CD14-positive monocyte (primary cell): Measurements from ENCODE around the gene SLC38A8. TPM values are rescaled to one million over a fixed set of nuclear protein-coding genes. Genes with fewer than 3 reads are reported as not detected.
A peak's percentile ranks its signal among the peaks of the same experiment; 100 is the strongest.

Experiments
- DNase-seq, 3 donors: peaks; one replicate each; pipeline ENCODE4 v3.0.0-alpha.2; 2011 to 2022
- H2AFZ ChIP-seq: 2 replicates; pipeline ENCODE4 v1.6.0; 2012; ENCODE audit warnings: mild to moderate bottlenecking, low read depth, low read length, inconsistent platforms; ENCODE audit not compliant: insufficient read depth, poor library complexity, severe bottlenecking
- H3K27ac ChIP-seq, 2 donors: 1 replicate in 1 of 2; 2 replicates in 1 of 2; pipeline ENCODE4 v1.5.1; 2012 to 2013; ENCODE audit warnings: low read length in 2 of 2, control low read depth in 1 of 2, inconsistent platforms in 1 of 2, low read depth in 1 of 2, mild to moderate bottlenecking in 1 of 2
- H3K27me3 ChIP-seq, 2 donors: one replicate each; pipeline versions ENCODE4 v1.6.0 to v1.6.1; 2011 to 2013; ENCODE audit warnings: low read length in 2 of 2; ENCODE audit not compliant: control insufficient read depth in 2 of 2, insufficient read depth in 2 of 2
- H3K36me3 ChIP-seq, 2 donors: replicated peaks in 1 of 2; 1 replicate in 1 of 2; 2 replicates in 1 of 2; pipeline versions ENCODE4 v1.5.1 to v1.6.1; 2012 to 2013; ENCODE audit warnings: low read length in 2 of 2, control low read depth in 1 of 2, inconsistent platforms in 1 of 2, mild to moderate bottlenecking in 1 of 2; ENCODE audit not compliant: insufficient read depth in 2 of 2, control insufficient read depth in 1 of 2
- H3K4me1 ChIP-seq, 2 donors: 1 replicate in 1 of 2; 2 replicates in 1 of 2; pipeline versions ENCODE4 v1.5.1 to v1.6.1; 2012 to 2013; ENCODE audit warnings: low read length in 2 of 2, control low read depth in 1 of 2, inconsistent platforms in 1 of 2, mild to moderate bottlenecking in 1 of 2, moderate library complexity in 1 of 2; ENCODE audit not compliant: insufficient read depth in 2 of 2, control insufficient read depth in 1 of 2
- H3K4me2 ChIP-seq: replicated peaks from 2 replicates; pipeline ENCODE3; 2012; ENCODE audit warnings: low read length, moderate library complexity, mild to moderate bottlenecking; ENCODE audit not compliant: poor library complexity, severe bottlenecking; ENCODE audit errors: extremely low read depth
- H3K4me3 ChIP-seq, 3 experiments: fragments of 200-600 bp in 1 of 3; sonication (generic) in 1 of 3; replicated peaks in 1 of 3; 1 replicate in 2 of 3; 2 replicates in 1 of 3; pipeline ENCODE4 v1.5.1; 2011 to 2013; ENCODE audit warnings: low read length in 3 of 3, mild to moderate bottlenecking in 3 of 3, control low read depth in 2 of 3, low read depth in 2 of 3, inconsistent platforms in 1 of 3, moderate library complexity in 1 of 3
- H3K79me2 ChIP-seq: 2 replicates; pipeline ENCODE4 v1.6.0; 2012; ENCODE audit warnings: mild to moderate bottlenecking, control low read depth, inconsistent platforms, low read length, moderate library complexity; ENCODE audit not compliant: insufficient read depth
- H3K9ac ChIP-seq: 2 replicates; pipeline ENCODE4 v1.6.0; 2017; ENCODE audit warnings: low read length, mild to moderate bottlenecking; ENCODE audit not compliant: insufficient read depth, poor library complexity, severe bottlenecking
- H3K9me3 ChIP-seq, 2 donors: replicated peaks in 1 of 2; 1 replicate in 1 of 2; 2 replicates in 1 of 2; pipeline versions ENCODE4 v1.5.1 to v1.6.1; 2012 to 2013; ENCODE audit warnings: low read length in 2 of 2, control low read depth in 1 of 2; ENCODE audit not compliant: control insufficient read depth in 1 of 2, insufficient read depth in 1 of 2
- H4K20me1 ChIP-seq: 2 replicates; pipeline ENCODE4 v1.6.0; 2012; ENCODE audit warnings: mild to moderate bottlenecking, low read length, control low read depth, moderate library complexity; ENCODE audit not compliant: insufficient read depth
- H3K27ac Mint-ChIP-seq, 7 donors: one replicate each; pipeline ENCODE4 v1.8.0; 2020; ENCODE audit warnings: mild to moderate bottlenecking in 7 of 7, mixed read lengths in 7 of 7, moderate library complexity in 6 of 7, inconsistent platforms in 2 of 7
- H3K27me3 Mint-ChIP-seq, 3 donors: one replicate each; pipeline ENCODE4 v1.8.0; 2021 to 2022; ENCODE audit warnings: low read depth in 3 of 3, mild to moderate bottlenecking in 3 of 3, mixed read lengths in 3 of 3, moderate library complexity in 3 of 3, inconsistent platforms in 1 of 3
- H3K36me3 Mint-ChIP-seq, 2 donors: one replicate each; pipeline ENCODE4 v1.8.0; 2020; ENCODE audit warnings: mixed read lengths in 2 of 2, inconsistent platforms in 1 of 2, mild to moderate bottlenecking in 1 of 2
- H3K4me1 Mint-ChIP-seq: one replicate; pipeline ENCODE4 v1.8.0; 2020; ENCODE audit warnings: mild to moderate bottlenecking, mixed read lengths
- H3K4me3 Mint-ChIP-seq, 2 donors: one replicate each; pipeline ENCODE4 v1.8.0; 2020; ENCODE audit warnings: mild to moderate bottlenecking in 2 of 2, mixed read lengths in 2 of 2, moderate library complexity in 1 of 2
- H3K9me3 Mint-ChIP-seq, 7 donors: one replicate each; pipeline ENCODE4 v1.8.0; 2020 to 2022; ENCODE audit warnings: mixed read lengths in 7 of 7, mild to moderate bottlenecking in 6 of 7, moderate library complexity in 6 of 7, inconsistent platforms in 2 of 7
- CTCF ChIP-seq: fragments of 200-600 bp; IDR thresholded peaks from one replicate; pipeline ENCODE4 v1.8.0; 2022; ENCODE audit warnings: antibody characterized with exemption, mild to moderate bottlenecking
- WGBS: methylation state at CpG from one replicate; pipeline ENCODE4 v1.1.5; 2013; ENCODE audit warnings: missing lambda C conversion rate; ENCODE audit not compliant: insufficient coverage; 5-methylcytosine and 5-hydroxymethylcytosine counted together
- intact Hi-C, 2 donors: fragments of 100-400 bp; cut with micrococcal nuclease; formaldehyde crosslinking; loops; one replicate each; pipeline versions ENCODE4 v1.15.0 to v1.15.1; 2023
- polyA plus RNA-seq, 3 donors: library from polyadenylated mRNA; depleted of rRNA in 1 of 3; unstranded in 2 of 3; stranded (reverse) in 1 of 3; fragments of 300-500 nt in 2 of 3; fragments of >200 nt in 1 of 3; fragmentation: Illumina TruSeq in 2 of 3; gene quantifications; 1 replicate in 2 of 3; 2 replicates in 1 of 3; pipeline ENCODE4 v1.2.3, GENCODE V29; 2012 to 2021

The SLC38A8 gene
- polyA plus RNA-seq, 3 donors, result not detected

- no peak overlapping the region for H3K9ac ChIP-seq
- H3K4me2 ChIP-seq, result peak overlapping the region; percentile 54
- no peak overlapping the region for H3K4me3 ChIP-seq
- H3K79me2 ChIP-seq, result no peaks in the 10 kb centered on the region
- no peaks in the 10 kb centered on the region for H3K4me1 ChIP-seq
- no peaks in the 10 kb centered on the region for H3K36me3 ChIP-seq
- no peak for TF ChIP-seq CTCF
- WGBS, result 3% methylated on average over 65 of the region's 87 CpGs
- H4K20me1 ChIP-seq, result no peaks in the 10 kb centered on the region
- H3K36me3 Mint-ChIP-seq, result peaks cover 2 to 10% of the 10 kb centered on the region in 2 donors
- H3K4me1 Mint-ChIP-seq, result peaks cover 2% of the 10 kb centered on the region
- no peak overlapping the region for H3K27ac Mint-ChIP-seq
- H3K9me3 Mint-ChIP-seq, result peaks cover 0 to 10% (median 3%) of the 10 kb centered on the region in 7 donors
- DNase-seq, result no peak
- peaks cover 30 to 53% (median 40%) of the 10 kb centered on the region in 3 donors for H3K27me3 Mint-ChIP-seq
- H3K9me3 ChIP-seq, result peaks cover 0 to 4% of the 10 kb centered on the region in 2 donors
- H3K27ac ChIP-seq, result no peak overlapping the region
- peaks cover 6 to 32% of the 10 kb centered on the region in 2 donors for H3K27me3 ChIP-seq
- no peak overlapping the region for H2AFZ ChIP-seq
- intact Hi-C loops, result loop anchor here (2.0 to 10.0 kb wide), 3 partner anchors 218 to 536 kb away; partner anchors contain the start of genes TAF1C (in 2 of the 2) and MEAK7 (in 1 of the 2)
- peak overlapping the region in 1 of 2 donors; percentile 46 for H3K4me3 Mint-ChIP-seq
Measured at GRCh38 chr16:83968306-83968851, 74.2 kb downstream of the SLC38A8 start.

- Mint-ChIP-seq H3K27me3 (peaks cover 28 to 52% (median 40%) of the 10 kb centered on the region in 3 donors), H3K9me3 (peaks cover 0 to 10% (median 3%) of the 10 kb centered on the region in 7 donors), H3K27ac (peak within 1 kb of the TSS in 1 of 7 donors; percentile 3), H3K36me3 (peaks cover 2 to 15% of the 10 kb centered on the region in 2 donors), H3K4me3 (peak within 1 kb of the TSS; percentile 53 to 82), H3K4me1 (peaks cover 2% of the 10 kb centered on the region)
- intact Hi-C loops, result loop anchor here (2.0 to 10.0 kb wide), 3 partner anchors 219 to 537 kb away; partner anchors contain the start of genes TAF1C (in 2 of the 2) and MEAK7 (in 1 of the 2)
- H3K36me3 ChIP-seq, result no peaks in the 10 kb centered on the region
- peaks cover 6 to 32% of the 10 kb centered on the region in 2 donors for H3K27me3 ChIP-seq
- 20% methylated on average over 22 of the region's 35 CpGs for WGBS
- no peaks in the 10 kb centered on the region for H3K4me1 ChIP-seq
- H3K4me2 ChIP-seq, result peak within 1 kb of the TSS; percentile 54
- peaks cover 0 to 4% of the 10 kb centered on the region in 2 donors for H3K9me3 ChIP-seq
- peak; percentile 43 to 64 (median 48) for DNase-seq
- H3K27ac ChIP-seq, result no peak within 1 kb of the TSS
- no peaks in the 10 kb centered on the region for H4K20me1 ChIP-seq
- H2AFZ ChIP-seq, result no peak within 1 kb of the TSS
- H3K9ac ChIP-seq, result no peak within 1 kb of the TSS
- H3K4me3 ChIP-seq, result no peak within 1 kb of the TSS
- no peaks in the 10 kb centered on the region for H3K79me2 ChIP-seq
- TF ChIP-seq CTCF, result peak; percentile 78
Measured at GRCh38 chr16:83967838-83968305, 74.7 kb downstream of the SLC38A8 start, which contains the start of gene NECAB2. NECAB2 (plus strand) TSS chr16:83968244; CDS start chr16:83968649, 405 bp downstream.
